ENCODE measurements around the gene ZNF618.

Gene ZNF618

DNA sequence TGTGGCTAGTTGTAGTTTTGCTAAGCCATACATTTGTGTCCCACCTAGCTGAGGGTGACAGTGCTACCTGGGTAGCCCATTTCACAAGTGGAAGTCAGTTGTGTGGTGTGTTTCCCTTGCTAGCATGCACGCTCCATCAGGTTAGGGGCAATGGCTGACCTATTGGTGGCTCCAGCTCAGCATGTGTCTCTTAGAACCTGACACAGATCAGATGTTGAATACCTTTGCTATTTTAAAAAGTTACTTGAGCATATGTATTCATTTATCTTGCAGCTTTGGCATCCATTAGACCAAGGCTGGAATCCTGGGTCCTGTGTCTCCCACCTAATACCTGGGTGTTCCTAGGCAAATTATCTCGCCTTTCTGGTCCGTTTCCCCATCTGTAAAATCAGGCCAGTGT is 44.8 kb downstream of the ZNF618 start:
- TF ChIP-seq, protein P1, sequence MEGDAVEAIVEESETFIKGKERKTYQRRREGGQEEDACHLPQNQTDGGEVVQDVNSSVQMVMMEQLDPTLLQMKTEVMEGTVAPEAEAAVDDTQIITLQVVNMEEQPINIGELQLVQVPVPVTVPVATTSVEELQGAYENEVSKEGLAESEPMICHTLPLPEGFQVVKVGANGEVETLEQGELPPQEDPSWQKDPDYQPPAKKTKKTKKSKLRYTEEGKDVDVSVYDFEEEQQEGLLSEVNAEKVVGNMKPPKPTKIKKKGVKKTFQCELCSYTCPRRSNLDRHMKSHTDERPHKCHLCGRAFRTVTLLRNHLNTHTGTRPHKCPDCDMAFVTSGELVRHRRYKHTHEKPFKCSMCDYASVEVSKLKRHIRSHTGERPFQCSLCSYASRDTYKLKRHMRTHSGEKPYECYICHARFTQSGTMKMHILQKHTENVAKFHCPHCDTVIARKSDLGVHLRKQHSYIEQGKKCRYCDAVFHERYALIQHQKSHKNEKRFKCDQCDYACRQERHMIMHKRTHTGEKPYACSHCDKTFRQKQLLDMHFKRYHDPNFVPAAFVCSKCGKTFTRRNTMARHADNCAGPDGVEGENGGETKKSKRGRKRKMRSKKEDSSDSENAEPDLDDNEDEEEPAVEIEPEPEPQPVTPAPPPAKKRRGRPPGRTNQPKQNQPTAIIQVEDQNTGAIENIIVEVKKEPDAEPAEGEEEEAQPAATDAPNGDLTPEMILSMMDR (IDR thresholded peaks at IDR 0.05) = no peak

DNA sequence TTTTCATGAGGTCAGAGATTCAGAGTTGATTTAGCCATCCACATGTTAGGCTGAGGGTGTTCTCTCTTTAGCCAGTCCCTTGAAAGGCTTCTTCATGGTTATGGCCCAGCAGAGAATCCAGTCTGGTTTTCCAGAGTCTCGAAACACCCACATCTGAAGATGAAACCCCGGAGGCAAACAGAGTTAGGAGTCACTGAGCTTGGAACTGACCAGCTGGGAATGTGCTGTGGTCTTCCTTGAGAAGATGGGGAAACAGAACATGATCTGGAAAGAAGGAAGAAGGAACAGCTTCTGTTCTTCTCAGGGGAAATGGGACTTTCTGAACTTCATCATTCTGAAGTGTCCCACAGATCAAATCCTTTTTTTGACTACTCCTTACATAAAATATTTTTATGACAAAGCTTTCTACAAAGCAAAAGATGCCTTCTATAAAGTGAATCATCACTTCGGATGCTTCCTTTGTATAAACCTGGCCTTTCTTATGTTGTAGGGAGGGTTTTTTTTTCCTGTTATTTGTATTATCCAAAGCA is 45.4 kb downstream of the ZNF618 start:
- TF ChIP-seq, protein P1 (IDR thresholded peaks at IDR 0.05) = no peak

DNA sequence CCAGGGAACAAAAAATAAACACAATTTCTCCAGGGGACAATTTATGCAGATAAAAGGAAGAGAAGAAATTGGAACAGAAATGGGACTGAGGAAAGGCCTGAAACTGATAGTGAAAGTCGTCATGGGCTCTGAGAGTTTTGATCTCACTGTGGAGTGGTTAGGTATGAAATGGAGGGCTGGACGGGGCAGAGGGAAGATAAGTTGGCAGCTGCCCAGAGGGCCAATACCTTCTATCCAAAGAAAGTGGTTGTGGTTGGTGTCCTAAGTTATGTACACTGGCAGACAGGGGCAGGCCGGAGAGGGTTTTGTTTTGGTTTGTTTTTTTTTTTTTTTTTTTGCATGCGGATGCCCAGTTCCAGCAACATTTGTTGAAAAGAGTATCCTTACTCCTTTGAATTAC is 46.1 kb downstream of the ZNF618 start:
- TF ChIP-seq, protein P1 (IDR thresholded peaks at IDR 0.05) = no peak

DNA sequence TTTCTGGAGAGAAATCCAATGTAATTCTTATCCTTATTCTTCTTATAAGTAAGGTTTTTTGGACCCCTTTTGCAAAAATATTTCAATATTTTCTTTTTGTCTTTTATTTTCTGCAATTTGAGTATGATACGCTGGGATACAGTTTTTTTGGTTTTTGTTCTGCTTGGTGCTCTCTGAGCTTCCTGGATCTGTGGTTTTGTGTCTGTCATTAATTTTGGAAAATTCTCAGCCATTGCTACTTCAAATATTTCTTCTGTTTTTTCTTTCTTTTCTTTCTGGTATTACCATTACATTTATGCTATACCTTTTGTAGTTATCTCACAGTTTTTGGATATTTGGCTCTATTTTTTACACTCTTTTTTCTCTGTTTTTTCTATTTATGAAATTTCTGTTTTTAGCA is 50.1 kb downstream of the ZNF618 start:
- TF ChIP-seq, protein P1 (IDR thresholded peaks at IDR 0.05) = no peak

DNA sequence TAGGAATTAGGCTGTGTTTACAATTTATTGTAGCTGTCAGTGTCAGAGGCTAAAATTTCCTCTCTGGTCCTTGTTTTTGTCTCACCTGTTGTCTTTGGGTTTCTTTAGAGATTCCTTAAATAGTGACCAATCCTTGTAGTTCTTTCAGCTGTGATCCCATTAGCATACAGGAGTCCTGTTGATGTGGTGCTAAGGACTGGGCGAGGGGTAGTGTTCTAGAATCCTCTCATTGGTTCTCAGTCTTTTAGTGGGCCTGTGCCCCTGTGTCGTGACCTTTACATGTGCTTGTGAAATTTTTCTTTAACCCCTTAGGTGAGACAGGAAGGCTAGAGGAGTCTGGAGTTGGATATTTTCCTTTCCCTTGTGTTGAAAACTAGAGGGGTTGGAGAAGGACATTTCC is 51.2 kb downstream of the ZNF618 start:
- TF ChIP-seq, protein P1 (IDR thresholded peaks at IDR 0.05) = no peak

DNA sequence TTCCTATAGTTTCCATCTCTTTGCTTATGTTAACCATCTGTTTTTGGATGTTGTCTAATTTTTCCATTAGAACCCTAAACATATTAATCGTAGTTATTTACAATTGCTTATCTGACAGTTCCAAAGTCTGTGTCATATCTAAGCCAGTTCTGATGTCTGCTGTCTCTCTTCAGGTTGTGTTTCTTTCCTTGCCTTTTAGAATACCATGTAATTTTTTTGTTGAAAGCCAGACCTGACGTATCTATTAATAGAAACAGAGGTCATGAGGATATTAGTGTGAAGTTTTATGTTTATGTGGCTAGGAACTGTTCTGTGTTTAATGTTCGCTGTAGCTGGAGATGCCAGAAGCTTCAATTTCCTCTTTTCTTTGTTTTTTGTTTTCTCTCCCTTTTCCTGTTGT is 52.2 kb downstream of the ZNF618 start:
- TF ChIP-seq, protein P1 (IDR thresholded peaks at IDR 0.05) = no peak

DNA sequence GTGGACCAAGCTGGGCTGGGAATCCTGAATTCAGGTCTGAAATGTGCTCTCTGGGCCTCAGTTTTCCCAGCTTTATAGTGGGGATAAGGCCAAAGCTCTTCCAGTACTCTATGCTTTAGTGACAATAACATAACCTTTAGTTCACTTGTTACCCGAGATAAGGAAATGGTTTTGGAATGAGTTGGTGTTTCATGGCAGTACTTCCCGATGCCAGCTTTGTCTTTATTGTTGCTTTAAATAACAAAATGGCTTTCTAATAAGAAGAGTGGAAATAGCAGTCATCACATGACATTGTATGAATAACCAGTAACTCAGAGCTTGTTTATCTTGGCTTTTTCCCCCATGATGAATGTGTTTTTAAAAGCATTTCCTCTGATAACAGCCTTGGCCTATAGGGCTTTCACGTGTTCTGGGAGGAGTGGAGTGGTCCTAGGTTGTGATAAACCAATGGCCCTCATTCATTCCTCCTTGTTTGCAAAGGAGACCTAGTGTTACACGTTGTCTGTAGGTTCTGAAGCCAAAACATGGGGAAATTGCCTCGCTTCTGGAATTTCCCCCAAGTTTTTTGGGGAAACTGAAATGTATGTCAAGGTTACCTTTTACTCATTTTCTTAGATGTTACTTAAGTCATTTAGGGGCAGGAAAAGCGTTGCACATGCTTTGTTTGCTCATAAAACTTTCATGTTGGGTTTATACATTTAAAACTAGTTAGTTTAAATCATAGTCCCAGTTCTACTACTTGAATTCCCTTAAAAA is 53.7 kb downstream of the ZNF618 start:
- TF ChIP-seq, protein P1 (IDR thresholded peaks at IDR 0.05) = no peak

All from LNCAP (cell line).